ENCODE data around the gene HDAC4. TPM values are rescaled to one million over a fixed set of nuclear protein-coding genes. Genes with fewer than 3 reads are reported as not detected.

The HDAC4 gene
- total RNA-seq, 1 donor from 2014 or later, result 18.3 TPM

GRCh38 chr2:239212929-239213642 is 187.7 kb downstream of the HDAC4 start:
- no peak for DNase-seq (ENCODE audit: extremely low read depth, low read depth, low spot score)

- DNase-seq (ENCODE audit: extremely low read depth, low read depth, low spot score), result no peak
Observed at GRCh38 chr2:239212121-239212928, 188.5 kb downstream of the HDAC4 start.

GRCh38 chr2:239211396-239212094 is 189.3 kb downstream of the HDAC4 start:
- DNase-seq (ENCODE audit: extremely low read depth, low read depth, low spot score), result no peak

- no peak for DNase-seq (ENCODE audit: extremely low read depth, low read depth, low spot score)
Observed at GRCh38 chr2:239209783-239210182, 191.0 kb downstream of the HDAC4 start.

- DNase-seq (ENCODE audit: extremely low read depth, low read depth, low spot score), result no peak
Observed at GRCh38 chr2:239208465-239209180, 192.2 kb downstream of the HDAC4 start.

GRCh38 chr2:239206851-239207250 is 194.0 kb downstream of the HDAC4 start:
- DNase-seq (ENCODE audit: extremely low read depth, low read depth, low spot score), result no peak

- DNase-seq (ENCODE audit: extremely low read depth, low read depth, low spot score), result no peak
Observed at GRCh38 chr2:239206042-239206441, 194.8 kb downstream of the HDAC4 start.

- no peak for DNase-seq (ENCODE audit: extremely low read depth, low read depth, low spot score)
Observed at GRCh38 chr2:239204876-239205468, 195.8 kb downstream of the HDAC4 start.

GRCh38 chr2:239204136-239204875 is 196.5 kb downstream of the HDAC4 start:
- no peak for DNase-seq (ENCODE audit: extremely low read depth, low read depth, low spot score)

GRCh38 chr2:239203443-239204135 is 197.2 kb downstream of the HDAC4 start:
- no peak for DNase-seq (ENCODE audit: extremely low read depth, low read depth, low spot score)

- no peak for DNase-seq (ENCODE audit: extremely low read depth, low read depth, low spot score)
Observed at GRCh38 chr2:239202836-239203235, 198.0 kb downstream of the HDAC4 start.

GRCh38 chr2:239202343-239202742 is 198.5 kb downstream of the HDAC4 start:
- DNase-seq (ENCODE audit: extremely low read depth, low read depth, low spot score), result no peak

GRCh38 chr2:239201884-239202283 is 198.9 kb downstream of the HDAC4 start:
- DNase-seq (ENCODE audit: extremely low read depth, low read depth, low spot score), result no peak

GRCh38 chr2:239201531-239201876 is 199.3 kb downstream of the HDAC4 start:
- DNase-seq (ENCODE audit: extremely low read depth, low read depth, low spot score), result no peak

GRCh38 chr2:239200646-239201530 is 199.9 kb downstream of the HDAC4 start:
- DNase-seq (ENCODE audit: extremely low read depth, low read depth, low spot score), result no peak

GRCh38 chr2:239199041-239199768 is 201.6 kb downstream of the HDAC4 start:
- DNase-seq (ENCODE audit: extremely low read depth, low read depth, low spot score), result no peak

GRCh38 chr2:239198221-239198620 is 202.6 kb downstream of the HDAC4 start:
- DNase-seq (ENCODE audit: extremely low read depth, low read depth, low spot score), result no peak

- DNase-seq (ENCODE audit: extremely low read depth, low read depth, low spot score), result no peak
Observed at GRCh38 chr2:239197146-239197545, 203.7 kb downstream of the HDAC4 start.

Measured in glomerular endothelial cell (primary cell).